ENCODE measurements around the gene CHID1.

The CHID1 gene

GRCh38 chr11:836274-836673 lies 74.3 kb downstream of the CHID1 start:
- no peak for DNase-seq (ENCODE audit: low read depth)

DNA sequence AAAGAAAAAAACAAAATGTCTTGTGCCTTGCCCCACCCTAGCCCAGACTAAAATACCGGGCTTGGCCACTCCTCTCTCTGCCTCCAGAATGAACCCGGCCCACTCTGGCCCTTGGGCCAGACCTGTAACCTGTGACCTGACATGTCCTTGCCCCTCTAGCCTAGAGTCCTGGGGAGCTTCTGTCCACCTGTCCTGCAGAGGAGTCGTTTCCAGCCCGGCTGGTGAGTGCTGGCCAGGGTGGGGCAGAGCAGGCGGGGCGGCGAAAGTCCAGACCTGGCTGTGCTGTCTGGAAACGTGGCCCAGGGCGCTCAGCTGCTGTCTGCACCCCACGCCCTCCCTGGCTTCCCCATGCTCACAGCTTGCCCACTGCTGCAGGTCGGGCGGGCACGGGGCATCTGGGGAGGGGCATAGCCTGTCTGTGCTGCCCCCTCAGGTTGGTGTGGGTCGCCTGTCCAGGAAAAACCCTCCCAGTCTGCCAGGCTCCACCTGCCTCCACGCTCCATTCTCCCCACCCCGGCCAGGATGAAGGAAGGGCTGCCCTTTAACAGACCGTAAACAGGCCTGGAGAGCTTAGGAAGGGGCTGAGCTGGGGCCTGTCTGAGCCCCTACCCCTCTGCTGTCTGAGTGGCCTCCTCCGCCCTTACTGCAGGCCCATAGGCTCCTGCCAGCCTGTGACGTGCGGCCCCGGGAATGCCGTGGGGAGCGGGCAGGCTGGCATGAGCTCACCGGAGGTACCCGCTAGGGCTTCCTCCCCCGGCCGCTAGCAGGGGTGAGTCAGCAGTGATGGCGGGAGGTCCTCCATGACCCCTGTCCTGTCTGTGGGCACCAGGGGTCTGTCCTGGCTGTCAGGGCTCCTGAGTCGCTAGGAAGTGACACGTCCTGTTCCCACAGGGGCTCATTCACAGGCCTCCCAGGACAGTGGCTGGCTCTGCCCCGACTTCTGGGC lies 76.0 kb downstream of the CHID1 start:
- DNase-seq (ENCODE audit: low read depth) = no peak

- DNase-seq (ENCODE audit: low read depth) = no peak
Measured at GRCh38 chr11:833849-834311, 76.7 kb downstream of the CHID1 start.

DNA sequence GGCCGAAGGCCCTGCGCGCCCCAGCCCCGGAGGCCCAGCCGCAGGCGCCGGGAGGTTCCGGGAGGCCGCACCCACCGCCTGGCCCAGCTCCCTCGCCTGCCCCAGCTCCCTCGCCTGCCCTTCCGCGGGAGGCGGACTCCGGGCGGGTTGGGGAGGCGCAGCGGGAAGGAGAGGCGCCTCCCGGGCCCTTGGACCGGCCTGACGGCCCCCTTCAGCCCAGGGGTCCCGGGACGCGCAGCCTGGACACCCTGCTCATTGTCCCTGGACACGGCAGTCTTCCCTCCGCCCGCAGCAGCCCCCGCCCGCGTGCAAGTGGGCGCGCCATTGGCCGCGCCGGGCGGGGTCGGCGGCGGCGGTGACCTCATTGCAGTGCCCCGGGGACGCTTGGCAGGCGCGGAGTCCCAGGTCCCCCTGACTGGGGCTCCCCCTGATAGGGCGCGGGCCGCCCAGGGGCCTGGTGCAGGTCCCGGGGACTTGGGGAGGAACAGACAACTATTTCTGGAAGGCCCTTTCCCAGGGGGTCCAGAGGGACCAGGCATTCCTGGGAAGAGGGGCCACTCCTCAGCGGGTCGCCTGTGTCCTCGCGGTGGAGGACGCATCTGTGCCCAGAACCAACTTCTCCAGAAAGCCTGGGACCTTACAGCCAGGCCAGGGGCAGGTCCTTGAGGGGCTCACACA lies 77.4 kb downstream of the CHID1 start:
- DNase-seq (ENCODE audit: low read depth) = no peak

- DNase-seq (ENCODE audit: low read depth) = no peak
Measured at GRCh38 chr11:832529-833113, 78.0 kb downstream of the CHID1 start, which contains the start of gene CD151. Gene CD151 (plus strand): TSS chr11:832952. CDS start chr11:836070, 3,118 bp downstream.

DNA sequence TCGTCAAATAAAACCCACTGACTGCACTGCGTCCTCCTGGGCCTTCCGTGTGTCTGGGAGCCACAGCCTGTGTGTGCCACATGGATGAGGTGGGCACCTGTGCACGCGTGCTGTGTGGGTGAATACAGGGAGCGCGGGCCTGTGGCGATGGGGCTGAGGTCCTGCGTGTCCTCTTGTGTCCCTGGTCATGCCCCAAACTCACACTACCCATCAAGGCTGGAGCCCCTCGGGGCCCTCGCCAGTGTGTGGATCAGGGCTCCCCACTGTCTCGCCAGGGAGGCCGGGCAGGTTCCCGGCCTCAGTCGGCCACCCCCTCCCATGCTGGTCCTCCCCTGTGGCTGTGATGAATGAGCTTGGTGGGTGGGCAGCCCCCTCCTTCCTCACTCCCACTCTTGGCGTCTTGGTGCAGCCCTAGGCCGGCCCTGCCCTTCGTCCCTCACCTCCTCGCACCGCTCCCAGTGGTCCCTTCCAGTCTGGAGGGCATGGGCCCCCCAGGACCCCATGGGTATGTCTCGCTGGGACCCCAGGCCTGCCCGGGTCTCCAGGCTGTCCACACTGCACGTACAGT lies 78.6 kb downstream of the CHID1 start:
- no peak for DNase-seq (ENCODE audit: low read depth)

DNA sequence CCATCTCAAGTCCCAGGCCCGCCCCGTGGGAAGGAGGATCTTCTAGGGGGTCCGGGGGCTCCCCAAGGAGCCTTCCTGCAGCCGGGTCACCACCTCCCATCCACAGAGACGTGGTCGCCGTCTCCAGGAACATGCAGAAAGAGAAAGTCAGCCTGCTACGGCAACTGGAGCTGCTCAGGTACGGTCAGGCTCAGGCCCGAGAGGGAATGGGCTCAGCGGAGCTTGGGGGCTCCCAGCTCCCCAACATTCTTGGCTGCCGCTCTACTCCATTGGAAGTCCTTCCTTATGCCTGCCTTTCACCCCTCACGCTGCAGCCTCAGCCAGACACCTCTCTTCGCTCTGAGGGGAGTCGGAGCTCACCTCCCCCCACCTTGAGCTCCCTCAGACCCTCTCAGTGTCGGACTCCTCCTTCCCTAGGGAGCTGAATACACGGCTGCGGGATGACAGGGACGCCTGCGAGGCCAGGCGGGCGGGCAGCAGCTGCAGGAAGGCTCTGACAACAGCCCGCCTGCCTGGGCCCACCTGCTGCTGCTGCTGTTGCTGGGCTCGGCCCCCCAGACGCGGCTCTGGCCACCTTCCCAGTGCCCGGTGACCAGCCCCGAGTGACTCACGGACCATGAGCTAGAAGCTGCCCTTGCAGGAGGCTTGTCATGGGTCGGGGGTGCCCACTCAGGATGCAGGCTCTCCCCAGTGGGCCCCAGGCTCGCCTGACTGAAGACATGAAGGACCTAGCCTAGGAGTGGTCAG lies 79.3 kb downstream of the CHID1 start:
- DNase-seq (ENCODE audit: low read depth) = no peak

GRCh38 chr11:830295-831117 lies 80.1 kb downstream of the CHID1 start:
- DNase-seq (ENCODE audit: low read depth) = peak; percentile 42

GRCh38 chr11:829847-830294 lies 80.7 kb downstream of the CHID1 start:
- no peak for DNase-seq (ENCODE audit: low read depth)

GRCh38 chr11:829176-829846 lies 81.3 kb downstream of the CHID1 start:
- DNase-seq (ENCODE audit: low read depth) = no peak

- no peak for DNase-seq (ENCODE audit: low read depth)
Measured at GRCh38 chr11:828506-829175, 82.0 kb downstream of the CHID1 start.

DNA sequence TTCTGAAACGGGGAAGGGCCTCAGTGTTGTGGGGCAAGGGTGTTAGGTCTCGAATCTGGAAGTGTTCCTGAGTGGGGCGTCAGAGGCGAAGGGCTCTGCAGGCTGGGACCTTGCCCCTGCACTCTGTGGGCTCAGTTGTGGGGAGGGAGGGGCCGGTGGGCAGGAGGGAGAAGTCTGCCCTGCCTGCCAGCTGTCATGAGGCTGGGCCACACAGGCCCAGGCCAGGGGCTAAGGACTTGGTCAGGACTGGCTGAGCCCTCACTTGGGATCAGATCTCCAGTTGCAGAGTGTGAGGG lies 82.8 kb downstream of the CHID1 start, which contains the start of gene CRACR2B:
TSS of gene CRACR2B (plus strand) at position 23 of the 296 bp plus-strand sequence. CDS start 689 bp downstream, outside the sequence.
- DNase-seq (ENCODE audit: low read depth) = no peak

DNA sequence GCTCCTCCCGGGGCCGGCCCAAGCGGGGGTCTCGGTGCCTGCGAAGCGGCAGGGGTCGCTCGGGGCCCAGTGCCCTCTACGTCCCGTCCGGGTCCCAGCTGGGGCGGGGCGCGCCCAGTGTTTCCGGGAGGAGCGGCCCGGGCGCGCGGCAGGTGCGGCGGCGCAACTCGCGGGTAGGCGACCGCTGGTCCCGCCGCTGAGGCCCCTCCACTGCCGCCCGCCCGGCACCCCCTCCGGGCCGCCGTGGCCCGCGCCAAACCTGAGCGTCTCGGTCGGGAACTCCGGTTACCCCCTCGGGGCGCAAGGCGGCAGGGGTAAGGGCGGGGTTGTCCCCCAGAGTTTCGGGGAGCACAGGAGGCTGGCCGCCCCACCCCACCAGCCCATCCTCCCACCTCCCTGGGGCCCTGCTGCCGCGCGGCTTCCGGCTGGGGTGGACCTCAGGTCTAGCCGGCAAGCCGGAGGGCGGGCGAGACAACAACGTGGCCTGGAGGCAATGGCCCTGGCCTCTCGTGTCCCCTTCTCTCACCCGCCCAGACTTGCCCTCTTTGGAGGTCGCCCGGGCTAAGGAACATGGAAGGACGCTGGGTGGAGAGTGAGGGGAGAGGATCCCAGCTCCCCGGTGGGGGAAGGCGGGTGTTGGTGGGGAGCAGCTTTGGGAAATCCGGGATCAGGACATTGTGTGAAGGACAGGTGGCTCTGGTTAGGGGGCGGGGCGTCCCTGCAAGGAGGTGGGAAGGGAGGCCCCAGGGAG lies 83.3 kb downstream of the CHID1 start:
- DNase-seq (ENCODE audit: low read depth) = no peak

GRCh38 chr11:826836-827145 lies 83.8 kb downstream of the CHID1 start:
- DNase-seq (ENCODE audit: low read depth) = no peak

DNA sequence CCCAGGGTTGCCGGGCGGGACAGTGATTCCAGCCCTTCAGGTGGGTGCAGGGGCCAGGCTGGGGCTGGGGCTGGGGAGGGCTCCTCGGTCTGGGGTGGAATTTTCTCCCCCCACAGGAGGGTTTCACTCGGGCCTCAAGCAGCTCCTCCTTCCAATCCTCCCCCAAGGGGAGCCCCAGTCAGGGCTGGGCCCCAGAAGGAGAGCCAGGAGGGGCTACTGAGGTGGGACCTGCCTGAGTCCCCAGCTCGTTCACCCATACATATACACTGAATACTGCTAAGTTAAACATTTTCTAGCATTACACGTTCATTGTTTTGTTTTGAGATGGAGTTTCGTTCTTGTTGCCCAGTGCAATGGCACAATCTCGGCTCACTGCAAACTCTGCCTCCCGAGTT lies 84.4 kb downstream of the CHID1 start:
- DNase-seq (ENCODE audit: low read depth) = no peak

GRCh38 chr11:825366-826226 lies 85.0 kb downstream of the CHID1 start:
- DNase-seq (ENCODE audit: low read depth) = no peak

DNA sequence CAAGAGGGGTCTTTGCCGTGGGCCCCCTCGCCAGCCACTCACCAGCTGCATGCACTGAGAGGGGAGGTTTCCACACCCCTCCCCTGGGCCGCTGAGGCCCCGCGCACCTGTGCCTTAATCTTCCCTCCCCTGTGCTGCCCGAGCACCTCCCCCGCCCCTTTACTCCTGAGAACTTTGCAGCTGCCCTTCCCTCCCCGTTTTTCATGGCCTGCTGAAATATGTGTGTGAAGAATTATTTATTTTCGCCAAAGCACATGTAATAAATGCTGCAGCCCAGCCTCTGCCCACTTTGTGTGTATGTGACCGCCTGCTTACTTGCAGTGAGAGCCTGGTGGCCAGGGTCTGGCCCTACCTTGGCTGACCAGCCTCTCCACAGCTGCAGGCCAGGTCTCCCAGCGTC lies 85.7 kb downstream of the CHID1 start:
- DNase-seq (ENCODE audit: low read depth) = no peak

- no peak for DNase-seq (ENCODE audit: low read depth)
Measured at GRCh38 chr11:824292-824880, 86.2 kb downstream of the CHID1 start.

Data from stimulated activated CD8-positive, alpha-beta memory T cell treated with anti-CD3 and anti-CD28 coated beads, Interleukin-12 subunit alpha, Interleukin-12 subunit beta, amount 100 ng/mL, for 1 hour (primary cell).